H4 (cell line): Measurements from ENCODE around the gene GRAMD1C. TPM values are rescaled to one million over a fixed set of nuclear protein-coding genes. Genes with fewer than 3 reads are reported as not detected.
A peak's percentile ranks its signal among the peaks of the same experiment; 100 is the strongest.
"Not testable (repeated sequence)": the region's sequence is repeated elsewhere in the genome, so short reads cannot be mapped to it uniquely, and the experiment has no call there.

Source experiments
- DNase-seq: peaks from one replicate; pipeline ENCODE4 v3.0.0-alpha.2; 2015; ENCODE audit warnings: low spot score
- total RNA-seq: library from RNA; depleted of rRNA; stranded (reverse); fragments of >200 nt; shearing (Covaris generic); gene quantifications from 2 replicates; pipeline ENCODE4 v1.2.3, GENCODE V29; 2014; rRNA removed

Gene GRAMD1C
- total RNA-seq, result 0.23 and 0.81 TPM in 2 replicates

DNA sequence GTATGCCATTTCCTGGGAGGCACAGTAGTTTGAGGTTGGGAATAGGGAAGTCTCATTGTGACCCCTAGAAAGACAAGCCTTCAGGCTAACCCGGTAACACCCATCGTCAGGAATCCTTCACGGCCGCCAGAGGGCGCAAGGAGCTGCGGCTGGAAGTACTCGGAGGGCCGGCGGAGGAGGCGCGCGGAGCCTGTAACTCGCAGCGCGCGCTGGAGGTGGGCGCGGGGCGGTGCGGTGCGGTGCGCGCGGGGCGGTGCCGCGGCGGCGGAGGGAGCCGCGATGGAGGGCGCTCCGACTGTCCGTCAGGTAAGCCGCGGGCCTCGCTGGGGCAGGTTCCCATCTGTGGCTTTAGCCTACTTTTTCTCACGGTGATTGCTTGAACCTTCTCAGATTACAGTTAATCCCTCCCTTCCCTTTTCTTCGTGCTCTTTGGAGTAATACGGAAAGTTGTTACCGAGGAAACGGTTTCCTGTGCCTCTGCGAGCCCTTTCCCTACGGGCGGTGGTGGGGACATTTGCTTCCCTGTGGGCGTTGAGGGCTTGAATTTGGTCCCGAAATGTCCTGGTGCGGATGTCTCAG lies at the start of gene GRAMD1C:
GRAMD1C (plus strand) TSS at position 158 of the 579 bp plus-strand sequence; CDS start at position 280, 122 bp downstream.
- DNase-seq, result peak; percentile 83

GRCh38 chr3:113791381-113791780 lies 47.2 kb upstream of the GRAMD1C start:
- no peak for DNase-seq

DNA sequence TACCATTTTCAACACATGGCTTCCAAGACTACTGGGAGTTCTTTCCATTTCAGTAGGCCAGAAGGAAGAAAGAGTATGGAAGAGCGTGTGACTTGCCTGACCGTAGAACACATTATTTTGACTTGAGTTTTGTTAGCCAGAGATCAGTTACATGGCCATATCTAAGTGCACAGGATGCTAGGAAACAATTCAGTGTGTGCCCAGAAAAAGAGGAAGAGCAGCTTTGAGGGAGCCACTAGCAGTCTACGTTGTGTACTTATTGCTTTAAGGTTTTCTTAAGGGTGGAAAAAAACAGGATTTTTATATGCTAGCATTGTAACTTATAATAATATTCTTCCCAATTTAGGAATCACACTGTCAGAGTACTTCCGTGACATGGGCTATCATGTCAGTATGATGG lies 44.1 kb upstream of the GRAMD1C start:
- no peak for DNase-seq

DNA sequence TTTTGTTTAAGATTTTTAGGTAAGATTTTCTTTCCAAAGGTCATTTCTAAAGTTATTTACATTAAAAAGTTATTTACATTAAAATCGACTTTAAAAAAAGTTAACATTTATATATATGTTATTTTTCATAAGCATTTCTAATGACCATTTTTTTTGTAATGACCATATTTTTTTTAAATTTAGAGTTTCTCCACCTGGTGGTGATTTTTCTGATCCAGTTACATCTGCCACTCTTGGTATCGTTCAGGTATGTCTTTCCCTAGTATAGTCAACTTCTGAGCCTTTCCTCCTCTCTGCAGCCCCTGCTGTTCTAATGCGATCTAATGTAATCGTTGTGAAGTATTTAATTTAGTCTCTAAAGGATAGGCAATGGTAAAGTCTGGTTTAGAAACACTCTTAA lies 42.9 kb upstream of the GRAMD1C start:
- no peak for DNase-seq

DNA sequence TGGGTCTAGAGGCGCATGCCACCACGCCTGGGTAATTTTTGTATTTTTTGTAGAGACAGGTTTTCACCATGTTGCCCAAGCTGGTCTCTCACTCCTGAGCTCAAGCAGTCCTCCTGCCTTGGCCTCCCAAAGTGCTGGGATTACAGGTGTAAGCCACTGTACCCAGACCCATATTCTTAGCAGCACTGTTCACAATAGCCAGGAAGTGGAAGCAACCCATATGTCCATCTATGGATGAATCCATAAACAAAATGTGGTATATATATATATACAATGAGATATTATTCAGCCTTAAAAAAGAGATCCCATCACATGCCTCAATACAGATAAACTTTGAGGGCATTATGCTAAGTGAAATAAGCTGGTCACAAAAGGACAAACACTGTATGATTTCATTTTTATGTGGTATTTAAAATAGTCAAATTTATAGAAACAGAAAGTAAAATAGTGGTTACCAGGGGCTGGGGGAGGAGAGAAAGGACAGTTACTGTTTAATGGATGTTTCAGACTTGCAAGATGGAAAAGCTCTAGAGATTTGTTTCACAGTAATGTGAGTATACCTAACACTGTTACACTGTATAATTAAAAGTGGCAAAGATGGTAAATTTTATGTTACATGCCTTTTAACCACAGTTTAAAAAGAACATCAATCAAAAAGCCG lies 35.7 kb upstream of the GRAMD1C start:
- no peak for DNase-seq

DNA sequence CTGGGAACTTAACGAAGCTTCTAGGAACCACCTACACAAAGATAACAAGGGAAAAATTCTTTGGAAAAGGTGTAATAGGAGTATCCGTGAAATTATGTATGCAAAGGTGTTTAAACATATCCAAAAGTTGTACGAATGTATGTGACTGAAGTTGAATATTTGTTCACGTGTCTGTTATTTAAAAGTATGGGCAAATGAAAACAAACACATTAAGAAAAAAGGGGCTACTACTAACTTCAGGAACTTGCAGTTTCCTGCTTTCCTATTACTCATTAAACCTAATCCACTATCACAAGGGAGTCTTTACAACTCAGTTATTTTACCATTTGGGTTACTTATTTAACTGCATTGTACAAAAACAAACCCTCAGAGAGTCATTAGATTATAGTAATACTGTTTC lies 33.9 kb upstream of the GRAMD1C start:
- no peak for DNase-seq

- no peak for DNase-seq
Observed at GRCh38 chr3:113805249-113805648, 33.3 kb upstream of the GRAMD1C start.

DNA sequence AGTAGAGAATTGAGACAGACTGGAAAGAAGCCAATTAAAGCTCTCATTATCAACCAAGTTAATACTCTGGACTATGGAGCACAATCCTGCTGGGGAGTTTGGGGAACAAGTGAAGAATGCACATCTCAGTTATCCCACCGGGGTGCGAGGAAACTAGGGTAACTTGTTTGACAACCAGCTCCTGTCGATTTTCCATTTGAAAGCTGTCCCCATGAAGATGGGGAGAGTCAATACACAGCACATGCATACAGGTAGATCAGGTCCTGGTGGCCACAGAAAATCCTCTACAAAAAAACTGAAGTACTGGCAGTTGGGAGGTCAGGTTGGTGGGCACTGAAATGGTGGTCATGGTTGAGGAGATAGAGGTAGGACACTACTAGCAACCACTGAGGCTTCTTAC lies 25.7 kb upstream of the GRAMD1C start:
- DNase-seq, result no peak

- no peak for DNase-seq
Observed at GRCh38 chr3:113819866-113820265, 18.7 kb upstream of the GRAMD1C start.

- DNase-seq, result no peak
Observed at GRCh38 chr3:113825090-113825489, 13.5 kb upstream of the GRAMD1C start.

DNA sequence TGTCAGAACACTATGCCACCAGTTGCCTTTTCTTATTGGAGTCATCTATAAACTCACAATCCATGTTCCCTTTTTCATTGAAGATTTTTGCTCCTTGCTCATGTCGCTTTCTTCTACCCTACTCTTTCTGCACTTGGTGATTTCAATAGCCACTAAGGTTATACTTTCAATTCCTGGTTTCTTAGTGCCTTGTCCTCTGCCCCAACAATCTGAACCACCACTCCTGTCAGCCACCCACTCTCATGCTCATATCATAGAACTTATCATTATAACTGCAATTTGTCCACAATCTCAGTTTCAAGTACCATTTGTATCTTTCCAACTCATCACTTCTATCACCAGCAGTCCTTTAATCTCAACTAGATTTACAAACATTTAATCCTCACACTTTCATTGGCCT lies 10.0 kb upstream of the GRAMD1C start:
- DNase-seq, result no peak

DNA sequence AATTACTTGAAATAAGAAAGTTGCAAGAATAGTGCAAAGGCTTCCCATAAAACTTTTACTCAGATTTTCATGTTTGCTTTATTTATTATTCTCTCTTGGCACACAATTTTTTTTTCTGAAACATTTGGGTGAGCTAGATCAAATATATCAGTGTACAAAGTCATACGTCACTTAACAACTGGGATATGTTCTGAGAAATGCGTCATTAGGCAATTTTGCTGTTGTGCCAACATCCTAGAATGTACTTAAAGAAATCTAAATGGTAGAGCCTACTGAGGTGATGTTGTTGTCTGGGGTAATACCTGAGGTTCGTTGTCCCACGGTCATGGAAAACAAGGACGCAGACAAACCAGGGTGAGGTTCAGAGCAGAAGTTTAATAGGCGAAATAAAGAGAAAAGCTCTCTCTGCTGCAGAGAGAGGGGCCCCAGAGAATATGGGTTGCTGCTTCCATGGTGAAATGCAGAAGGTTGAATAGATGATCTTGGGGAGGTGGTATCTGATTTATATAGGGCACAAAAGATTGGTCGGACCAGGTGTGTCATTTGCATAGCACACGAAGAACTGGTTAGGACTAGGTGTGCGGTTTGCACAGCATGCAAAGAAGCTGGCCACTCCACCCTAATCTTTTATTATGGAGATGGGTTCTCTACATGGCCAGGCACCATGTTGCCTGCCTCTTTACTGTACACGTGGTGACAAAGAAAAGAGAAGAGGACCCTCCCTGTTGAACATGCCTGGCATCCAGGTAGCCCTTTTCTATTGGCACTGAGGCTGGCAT lies 8.8 kb upstream of the GRAMD1C start:
- DNase-seq, result no peak

GRCh38 chr3:113831103-113831355 lies 7.6 kb upstream of the GRAMD1C start:
- DNase-seq, result no peak

DNA sequence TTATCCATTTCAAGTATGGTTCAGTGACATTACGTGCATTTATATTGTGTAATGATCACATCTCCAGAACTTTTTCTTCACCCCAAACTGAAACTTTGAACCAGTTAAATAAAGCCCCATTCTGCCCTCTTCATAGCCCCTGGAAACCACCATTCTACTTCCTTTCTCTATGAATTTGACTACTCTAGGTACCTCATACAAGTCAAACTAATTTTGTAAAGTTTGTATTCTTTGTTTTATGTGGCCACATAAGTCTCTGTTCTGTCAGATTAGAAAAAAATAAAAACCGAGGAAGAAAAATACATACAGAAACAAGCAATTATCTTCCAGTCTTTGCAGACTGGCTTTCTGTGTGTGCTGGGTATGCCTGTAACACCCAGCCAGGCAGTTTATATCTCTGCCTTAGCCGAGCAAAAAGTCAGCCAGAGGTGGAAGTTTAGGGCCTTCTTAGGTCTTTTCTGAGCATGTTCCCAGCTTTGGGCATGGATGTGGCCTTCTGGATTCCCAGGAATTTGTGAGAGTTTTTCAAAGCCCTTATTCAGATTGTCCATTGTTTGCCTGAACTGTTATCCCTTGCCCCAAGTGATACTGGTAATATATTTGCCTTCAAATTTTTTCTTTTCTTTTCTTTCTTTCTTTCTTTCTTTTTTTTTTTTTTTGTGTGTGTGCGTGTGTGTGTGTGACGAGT lies 6.0 kb upstream of the GRAMD1C start:
- no peak for DNase-seq

DNA sequence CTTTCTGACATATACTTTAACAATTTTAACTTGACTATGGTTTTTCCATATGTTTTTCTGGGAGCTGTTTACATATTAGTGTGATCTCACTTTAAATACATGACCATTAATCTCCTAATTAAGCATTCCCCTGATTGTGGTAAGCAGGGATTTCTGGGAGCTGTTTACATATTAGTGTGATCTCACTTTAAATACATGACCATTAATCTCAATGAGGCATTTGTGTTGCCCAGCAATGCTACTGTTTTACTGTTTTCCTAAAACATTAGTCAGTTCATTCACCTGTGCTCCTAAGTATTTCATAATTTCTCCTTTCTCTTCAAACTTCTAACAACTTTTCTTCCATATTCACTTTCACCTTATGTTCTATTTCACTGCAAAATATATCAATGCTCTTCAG lies 3.6 kb upstream of the GRAMD1C start:
- DNase-seq, result no peak

DNA sequence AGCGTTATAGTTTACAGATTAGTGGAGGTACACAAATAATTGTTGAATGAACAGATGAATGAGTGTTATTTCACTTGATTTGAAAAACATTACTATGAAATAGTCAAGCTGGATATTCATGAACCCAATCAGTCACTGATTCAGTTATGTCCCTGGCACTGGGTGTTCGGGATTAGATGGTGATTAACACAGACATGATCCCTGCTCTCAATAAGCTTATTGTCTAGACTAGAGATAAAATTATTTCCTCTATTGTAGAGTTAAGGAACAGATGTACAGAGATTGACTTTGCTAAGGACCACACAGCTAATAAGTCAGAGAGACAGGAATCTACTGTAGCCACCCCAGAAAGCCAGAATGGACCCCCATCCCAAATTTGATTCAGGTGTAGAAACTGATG lies 963 bp downstream of the GRAMD1C start:
- DNase-seq, result no peak

DNA sequence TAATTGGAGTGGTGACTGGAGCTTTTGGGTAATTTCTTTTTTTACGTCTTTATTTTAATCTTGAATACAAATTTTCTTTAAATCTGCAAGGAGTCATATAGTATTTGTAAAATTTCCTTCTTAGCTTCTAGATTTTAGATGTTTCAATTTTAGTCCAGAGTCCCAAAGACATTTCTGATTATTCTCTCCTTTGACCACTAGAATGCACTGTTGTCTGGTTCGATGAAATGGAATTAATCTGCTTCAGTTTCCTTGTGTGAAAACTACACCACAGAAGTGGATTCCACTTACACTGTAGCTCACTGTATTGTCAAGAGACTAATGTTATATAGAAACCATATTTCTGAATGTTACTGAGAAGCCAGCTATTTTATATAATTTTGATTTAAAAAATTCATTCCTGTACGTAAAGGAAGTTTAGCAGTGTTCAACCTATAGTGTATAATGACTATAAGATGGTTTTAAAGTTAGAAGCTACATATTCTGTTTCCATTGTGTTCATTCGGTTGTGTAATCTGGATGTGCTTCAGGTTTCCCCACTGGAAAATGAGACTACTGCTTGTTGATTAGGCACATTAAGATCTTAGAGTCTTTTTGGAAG lies 6.1 kb downstream of the GRAMD1C start:
- DNase-seq, result peak; percentile 36

- no peak for DNase-seq
Observed at GRCh38 chr3:113847247-113847646, 8.7 kb downstream of the GRAMD1C start.

DNA sequence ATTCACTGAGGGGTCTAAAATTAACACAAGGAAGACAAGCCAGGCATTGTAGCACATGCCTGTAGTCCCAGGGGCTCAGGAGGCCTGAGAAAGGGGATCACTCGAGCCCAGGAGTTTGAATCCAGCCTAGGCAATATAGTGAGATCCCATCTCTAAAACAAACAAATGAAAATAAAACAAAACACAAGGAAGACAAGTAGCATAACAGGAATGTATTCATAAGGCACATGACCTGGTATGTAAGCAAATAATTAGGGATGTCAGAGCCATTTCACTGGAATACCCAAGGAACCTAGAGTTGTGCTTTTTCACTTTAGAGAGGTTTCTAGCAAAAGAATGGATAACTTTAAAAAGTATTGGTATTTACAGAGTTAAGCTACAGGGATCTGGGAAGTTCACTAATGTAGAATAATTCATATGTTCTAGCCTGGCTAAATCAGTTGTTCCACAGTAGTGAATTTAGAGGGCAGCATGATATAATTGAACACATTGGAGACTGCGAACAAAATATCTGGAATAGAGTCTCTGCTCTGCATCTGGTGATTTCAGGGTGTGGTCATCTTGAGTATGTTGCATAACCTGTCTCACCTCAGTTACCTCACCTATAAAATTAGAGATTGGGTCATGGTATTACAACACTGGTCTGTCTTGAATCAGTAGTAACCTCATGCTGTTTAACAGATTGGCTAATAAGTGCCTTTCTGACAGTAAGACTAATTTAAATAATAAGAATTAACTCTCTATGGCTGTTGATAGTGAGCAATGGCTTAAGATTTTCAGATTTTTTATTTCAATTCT lies 9.3 kb downstream of the GRAMD1C start:
- DNase-seq, result no peak

GRCh38 chr3:113849071-113849470 lies 10.5 kb downstream of the GRAMD1C start:
- DNase-seq, result not testable (repeated sequence)

DNA sequence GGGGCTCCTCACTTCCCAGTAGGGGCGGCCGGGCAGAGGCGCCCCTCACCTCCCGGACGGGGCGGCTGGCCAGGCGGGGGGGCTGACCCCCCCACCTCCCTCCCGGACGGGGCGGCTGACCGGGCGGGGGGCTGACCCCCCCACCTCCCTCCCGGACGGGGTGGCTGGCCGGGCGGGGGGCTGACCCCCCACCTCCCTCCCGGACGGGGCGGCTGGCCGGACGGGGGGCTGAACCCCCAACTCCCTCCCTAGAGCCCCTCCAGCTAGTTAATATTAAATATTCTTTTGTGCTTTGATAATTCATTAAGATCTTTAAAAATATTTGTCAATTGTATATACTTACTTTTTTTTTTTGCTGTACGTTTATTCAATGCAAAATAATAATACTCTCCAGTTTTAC lies 11.3 kb downstream of the GRAMD1C start:
- DNase-seq, result not testable (repeated sequence)
